Colon (tissue), 2 donors: ENCODE measurements around the gene RGS3.

Experiments
- FAIRE-seq: peaks from 2 replicates; lab custom pipeline; 2012; peaks lifted over from hg19 to GRCh38; lab: Jason Lieb, UNC
- donor health status: control.
- donor health status: control.

Gene RGS3

GRCh38 chr9:113511856-113512761 is 48.6 kb downstream of the RGS3 start:
- FAIRE-seq = no peak

- FAIRE-seq = no peak
These were observed 49.6 kb downstream of the RGS3 start for GRCh38 chr9:113513111-113513510.

GRCh38 chr9:113513536-113513935 is 50.0 kb downstream of the RGS3 start:
- FAIRE-seq = no peak

- FAIRE-seq = no peak
These were observed 50.5 kb downstream of the RGS3 start for GRCh38 chr9:113514061-113514460.

- no peak for FAIRE-seq
These were observed 51.2 kb downstream of the RGS3 start for GRCh38 chr9:113514748-113515147.

GRCh38 chr9:113515862-113516261 is 52.3 kb downstream of the RGS3 start:
- no peak for FAIRE-seq

DNA sequence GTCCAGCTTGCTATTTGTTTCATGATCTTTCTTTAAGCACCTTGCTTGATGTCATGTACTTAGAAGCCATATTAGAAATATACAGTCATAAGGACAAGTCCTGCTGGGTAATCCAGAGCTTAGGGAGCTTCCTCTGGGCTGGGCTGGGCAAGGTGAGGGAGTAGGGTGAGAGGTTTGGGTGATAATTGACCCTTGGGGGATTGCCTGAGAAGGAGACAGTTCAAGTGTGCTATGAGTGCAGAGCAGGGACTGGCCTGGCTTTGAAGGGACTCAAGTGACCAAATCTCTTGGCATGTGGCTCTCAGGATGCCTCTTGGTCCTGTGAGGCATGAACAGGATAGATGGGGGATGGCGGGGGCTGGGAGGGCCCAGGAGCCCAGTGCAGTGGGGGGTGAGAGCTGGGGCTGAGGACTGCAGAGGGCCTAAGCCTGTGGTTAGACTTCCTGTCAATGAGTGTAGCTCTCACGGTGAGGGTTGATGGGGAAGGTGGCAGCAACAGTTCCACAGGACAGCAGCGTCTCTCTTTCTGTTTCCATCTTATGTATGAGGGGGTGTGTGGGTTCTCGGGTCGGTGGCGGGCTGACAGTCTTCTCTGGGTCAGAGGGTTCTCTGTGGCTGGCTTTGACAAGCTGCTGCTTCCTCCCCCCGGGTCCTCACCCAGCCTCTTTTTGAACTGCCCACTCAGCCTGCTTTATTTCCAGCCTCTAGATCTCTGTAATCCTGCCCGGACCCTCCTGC is 53.5 kb downstream of the RGS3 start:
- FAIRE-seq = no peak

DNA sequence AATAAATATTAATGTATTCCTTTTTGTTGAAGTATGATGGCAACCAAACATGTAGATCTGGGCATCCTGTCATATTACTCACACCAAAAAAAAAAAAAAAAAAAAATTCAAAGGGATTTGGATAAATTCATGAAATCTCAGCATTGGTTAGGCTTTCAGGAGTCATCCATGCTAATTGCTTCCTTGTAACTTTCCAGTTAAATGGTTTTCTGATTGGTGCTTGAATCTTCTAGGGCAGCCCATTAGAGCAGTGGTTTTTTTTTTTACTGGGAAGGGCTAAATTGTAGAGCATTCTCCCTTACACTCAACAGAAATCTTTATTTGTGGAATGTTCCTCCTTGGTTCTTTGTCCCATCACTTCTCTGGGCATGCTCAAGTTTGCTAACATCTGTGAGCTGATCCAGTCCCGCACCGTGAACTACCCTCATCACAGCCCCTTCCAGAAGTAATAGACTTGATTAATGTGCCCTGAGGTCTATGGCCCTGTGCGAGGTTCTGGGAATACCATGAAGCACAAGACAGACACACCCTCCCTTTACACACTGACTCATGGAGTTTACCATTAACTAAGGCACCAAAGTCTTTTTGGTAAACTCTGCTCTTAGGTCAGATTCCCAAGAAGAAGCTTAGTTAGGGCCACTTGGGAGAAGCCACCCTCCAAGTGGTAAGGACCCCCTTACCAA is 56.0 kb downstream of the RGS3 start:
- FAIRE-seq = no peak

DNA sequence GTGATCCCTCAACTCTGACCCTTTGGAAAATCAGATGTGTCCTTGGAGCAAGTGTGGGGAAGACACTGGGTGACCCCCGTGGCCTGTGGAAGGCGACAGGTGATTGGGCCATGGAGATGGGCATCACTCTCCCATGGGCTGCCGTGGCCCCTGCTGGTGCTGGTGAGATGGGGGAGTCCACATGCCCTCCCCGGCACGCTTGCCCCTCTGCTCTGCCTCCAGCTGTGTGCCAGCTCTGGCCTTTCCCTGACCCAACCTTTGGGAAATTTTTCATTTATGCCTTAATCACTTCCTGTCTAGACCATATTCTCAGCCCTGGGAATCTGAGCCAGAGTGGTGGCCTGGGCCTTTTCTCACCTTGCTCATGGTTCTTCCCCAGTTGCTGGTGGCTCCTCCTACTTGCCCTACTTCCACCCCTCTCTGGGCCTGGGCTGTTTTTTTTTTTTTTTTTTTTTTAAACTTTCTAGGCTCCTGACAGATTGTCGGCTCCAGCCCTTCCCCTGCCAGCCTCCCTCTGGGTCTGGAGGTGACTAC is 56.6 kb downstream of the RGS3 start:
- no peak for FAIRE-seq

DNA sequence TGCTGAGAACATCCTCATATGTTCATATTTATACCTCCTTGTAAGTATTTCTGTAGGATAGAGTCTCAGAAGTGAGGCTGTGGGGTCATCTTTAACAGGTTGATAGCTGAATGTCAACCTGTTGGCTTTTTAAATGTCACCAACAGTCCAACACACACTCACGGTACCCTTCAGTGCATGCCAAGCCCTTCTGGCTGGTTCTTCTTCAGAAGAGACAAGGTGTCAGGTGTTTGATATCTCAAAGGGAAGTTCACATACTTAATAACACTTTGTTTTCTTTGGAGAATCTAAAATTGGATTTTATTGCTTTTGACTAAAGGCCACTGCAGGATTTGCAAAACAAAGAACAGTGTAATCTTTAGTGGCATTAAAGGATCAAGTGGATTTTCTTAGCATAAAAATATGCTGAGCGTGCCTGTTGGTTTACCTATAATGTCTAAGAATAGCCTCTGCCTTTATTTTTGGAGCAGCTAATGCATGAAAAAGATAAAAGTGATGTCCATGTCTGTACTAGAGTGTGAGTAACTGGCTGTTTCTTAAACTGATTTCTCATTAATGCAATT is 58.2 kb downstream of the RGS3 start:
- FAIRE-seq = peak; percentile 38

DNA sequence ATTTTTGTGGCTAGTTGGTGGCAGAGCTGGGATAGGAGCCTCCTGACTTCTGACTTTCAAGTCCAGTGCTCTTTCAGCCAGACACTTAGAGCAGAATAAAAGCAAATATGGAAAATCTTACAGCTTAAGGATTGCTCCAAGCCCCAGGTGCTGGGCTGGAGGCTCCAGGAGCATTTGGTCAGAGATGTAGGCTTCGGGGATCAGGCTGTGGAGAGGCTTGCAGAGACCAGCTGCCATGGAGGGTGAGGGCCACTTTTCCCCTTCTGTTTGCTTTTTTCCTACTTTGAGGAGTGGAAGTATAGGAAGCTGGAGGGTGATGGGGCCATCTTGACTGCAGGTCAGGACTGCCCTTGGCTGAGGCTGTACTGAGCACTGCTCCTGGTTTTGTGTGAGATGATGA is 58.9 kb downstream of the RGS3 start:
- no peak for FAIRE-seq

GRCh38 chr9:113522858-113523257 is 59.3 kb downstream of the RGS3 start:
- FAIRE-seq = no peak

GRCh38 chr9:113523421-113524141 is 60.1 kb downstream of the RGS3 start:
- FAIRE-seq = no peak

- FAIRE-seq = no peak
These were observed 60.9 kb downstream of the RGS3 start for GRCh38 chr9:113524468-113524867.

DNA sequence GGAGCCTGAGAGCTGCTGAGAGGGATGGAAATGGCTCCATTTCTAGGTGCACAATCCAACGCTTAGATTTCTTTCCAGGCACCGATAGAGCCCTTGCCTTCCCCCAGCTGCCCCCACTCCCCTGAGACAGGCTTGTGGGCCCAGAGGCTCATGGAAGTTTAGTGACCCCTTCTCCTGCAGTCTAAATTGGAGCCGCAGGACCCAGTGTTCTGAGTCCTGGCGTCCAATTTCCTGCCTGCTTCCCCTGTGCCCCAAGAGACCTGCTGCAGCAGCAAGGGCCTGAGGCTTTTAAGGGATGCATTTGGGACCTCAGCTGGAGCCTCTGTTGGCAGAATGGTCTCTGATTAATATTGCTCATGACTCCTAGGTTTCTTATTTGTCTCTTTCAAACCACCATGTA is 61.7 kb downstream of the RGS3 start:
- FAIRE-seq = no peak

- no peak for FAIRE-seq
These were observed 62.3 kb downstream of the RGS3 start for GRCh38 chr9:113525831-113526230.

- no peak for FAIRE-seq
These were observed 62.8 kb downstream of the RGS3 start for GRCh38 chr9:113526231-113526746.

- no peak for FAIRE-seq
These were observed 63.3 kb downstream of the RGS3 start for GRCh38 chr9:113526841-113527240.

DNA sequence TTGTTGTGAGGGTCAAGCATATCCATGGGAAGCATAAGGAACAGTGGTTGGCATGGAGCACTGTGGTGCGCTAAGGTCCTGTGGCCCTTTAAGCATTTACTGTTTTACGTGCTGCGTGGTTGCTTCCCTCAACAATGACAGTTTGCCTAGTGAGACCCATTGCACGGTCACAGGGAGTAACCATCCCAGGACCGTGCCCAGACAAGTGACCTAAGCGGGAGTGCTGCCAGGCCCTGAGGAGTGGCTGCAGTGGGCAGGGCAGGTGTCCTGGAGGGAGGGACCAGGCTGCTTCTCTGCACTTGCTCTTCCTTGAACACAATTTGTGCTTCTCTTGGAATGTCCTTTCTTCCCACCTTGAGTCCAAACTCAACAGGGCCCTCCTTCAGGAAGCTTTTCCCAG is 64.6 kb downstream of the RGS3 start:
- no peak for FAIRE-seq

DNA sequence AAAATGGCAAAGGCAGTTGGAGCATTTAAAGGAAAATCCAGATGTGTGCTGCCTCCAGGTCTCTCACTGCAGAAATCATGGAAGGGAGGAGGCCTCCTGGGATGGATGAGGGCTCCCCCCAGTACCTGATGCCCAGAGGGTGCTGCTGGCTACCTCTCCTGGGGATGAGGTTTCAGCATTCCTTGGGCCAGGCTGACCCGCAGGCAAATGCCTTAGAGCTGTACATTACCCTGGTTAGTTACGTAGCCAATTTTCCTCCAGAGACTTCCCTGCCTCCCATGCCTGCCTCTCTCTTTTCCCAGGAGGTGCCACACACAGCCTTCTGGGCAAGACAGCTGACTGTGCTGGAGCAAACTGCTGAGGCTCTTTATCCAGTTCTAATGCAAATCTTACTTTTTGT is 65.3 kb downstream of the RGS3 start:
- FAIRE-seq = no peak

DNA sequence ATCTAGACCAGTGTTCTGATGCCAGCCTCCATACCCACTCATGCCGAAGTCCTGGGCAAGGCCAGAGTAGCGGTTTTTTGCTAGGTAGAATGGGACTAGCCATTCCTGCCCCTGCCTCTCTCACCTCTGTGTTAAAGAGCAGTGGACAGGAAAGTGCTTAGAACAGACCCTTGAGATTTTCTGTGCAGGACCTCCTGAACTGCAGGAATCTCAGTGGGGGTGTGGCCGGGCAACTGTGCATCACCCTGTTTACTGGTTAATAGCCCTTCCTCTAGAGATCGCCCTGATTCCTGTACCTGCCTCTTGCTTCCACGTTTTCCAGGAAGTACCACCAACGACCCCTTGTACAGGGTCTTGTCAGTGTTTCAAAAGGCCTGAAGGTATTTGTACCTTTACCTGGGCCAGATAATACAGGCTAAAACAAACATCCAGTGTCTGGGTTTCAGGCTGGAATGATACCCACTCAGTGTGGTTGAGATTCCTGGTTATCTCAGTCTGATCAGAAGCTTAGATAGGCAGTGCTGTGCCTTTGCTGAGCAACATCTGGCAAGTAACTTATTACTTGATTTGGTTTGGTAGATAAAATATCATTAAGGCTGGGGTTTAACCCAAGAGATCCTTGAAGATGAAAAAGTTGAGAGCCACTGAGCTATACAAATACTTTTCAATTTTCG is 65.9 kb downstream of the RGS3 start:
- FAIRE-seq = no peak
